Measurements from ENCODE around the gene RPL10A.

GRCh38 chr6:35514587-35514986, 46.4 kb downstream of the RPL10A start:
- TF ChIP-seq CTCF (optimal IDR thresholded peaks at IDR 0.05 in 1 of 3, IDR thresholded peaks at IDR 0.05 in 1 of 3, conservative IDR thresholded peaks at IDR 0.05 in 1 of 3; ENCODE audit: extremely low read depth in 1 of 3, insufficient read depth in 2 of 3, low read length in 3 of 3) (no peak), EZH2 (IDR thresholded peaks at IDR 0.05; ENCODE audit: low read length) (no peak)
